GM19238 (cell line): ENCODE results near the gene UPP1.
"Not testable (repeated sequence)": the region's sequence is repeated elsewhere in the genome, so short reads cannot be mapped to it uniquely, and the experiment has no call there.

Source experiments
- DNase-seq: peaks from one replicate; pipeline ENCODE4 v3.0.0; 2011; ENCODE audit warnings: low spot score; ENCODE audit not compliant: insufficient read length

Gene UPP1

DNA sequence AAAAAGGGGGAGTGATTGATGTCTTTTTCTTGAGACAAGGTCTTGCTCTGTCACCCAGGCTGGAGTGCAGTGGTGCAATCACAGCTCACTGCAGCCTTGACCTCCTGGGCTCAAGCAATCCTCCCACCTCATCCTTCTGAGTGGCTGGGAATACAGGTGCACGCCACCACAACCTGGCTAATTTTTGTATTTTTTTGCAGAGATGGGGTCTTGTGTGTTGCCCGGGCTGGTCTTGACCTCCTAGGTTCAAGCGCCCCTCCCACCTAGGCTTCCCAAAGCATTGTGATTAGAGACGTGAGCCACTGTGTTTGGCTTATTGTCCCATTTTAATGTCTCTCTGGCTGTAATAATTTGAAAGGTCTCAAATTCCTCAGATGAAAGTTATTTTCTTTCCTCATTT, 21.8 kb downstream of the UPP1 start:
- no peak for DNase-seq

DNA sequence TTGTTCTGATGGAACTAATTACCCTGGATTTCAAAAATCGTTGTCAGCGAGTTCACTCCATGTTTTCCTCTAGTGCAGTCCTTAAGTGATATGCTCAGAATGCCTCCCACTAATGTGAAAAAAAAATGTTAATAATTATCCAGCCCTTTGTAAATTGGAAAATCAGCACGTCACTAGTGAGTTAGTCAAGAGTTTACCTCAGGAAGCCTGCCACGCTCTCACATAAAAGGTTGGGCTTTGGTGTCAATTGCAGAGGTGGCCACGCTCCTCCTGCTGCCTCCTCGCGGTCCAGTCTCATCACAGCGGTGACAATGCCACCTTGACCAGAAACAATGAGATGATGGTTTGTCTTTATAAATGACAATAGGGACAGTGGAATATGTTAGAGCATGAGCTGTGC, 22.5 kb downstream of the UPP1 start:
- no peak for DNase-seq

DNA sequence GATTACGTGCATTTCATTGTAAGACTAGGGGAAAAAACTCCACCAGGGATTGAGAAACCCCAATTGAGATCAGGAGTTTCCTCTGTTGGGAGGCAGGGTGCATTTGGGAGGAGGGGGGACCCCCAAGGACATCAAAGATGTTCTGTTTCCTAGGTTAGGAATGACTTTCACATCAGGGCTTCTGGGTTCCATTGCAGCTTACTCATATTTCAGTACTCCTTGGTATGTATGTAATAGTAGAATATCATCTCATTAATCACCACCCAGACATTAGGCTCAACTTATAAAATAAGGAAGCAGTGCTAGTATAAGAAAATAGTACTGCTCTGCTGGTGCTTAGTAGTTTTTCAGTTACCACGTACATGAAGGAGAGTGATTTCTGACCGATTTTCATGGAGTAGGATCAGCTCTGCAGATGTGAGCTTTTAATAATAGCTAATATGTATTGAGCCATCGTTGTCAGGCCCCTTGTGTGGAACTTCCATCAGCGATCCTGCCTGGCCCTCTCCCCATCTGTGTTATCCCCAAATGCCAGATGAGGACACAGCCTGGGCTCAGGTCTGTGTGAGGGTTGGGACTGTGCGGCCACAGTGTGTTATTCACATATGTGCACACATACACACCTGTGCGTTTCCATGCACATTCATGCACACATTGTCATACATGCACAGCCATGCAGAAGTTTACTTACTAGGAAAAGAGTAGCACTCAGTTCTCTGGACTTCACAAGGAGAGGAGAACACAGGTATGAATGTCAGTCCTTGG, 23.5 kb downstream of the UPP1 start:
- no peak for DNase-seq

DNA sequence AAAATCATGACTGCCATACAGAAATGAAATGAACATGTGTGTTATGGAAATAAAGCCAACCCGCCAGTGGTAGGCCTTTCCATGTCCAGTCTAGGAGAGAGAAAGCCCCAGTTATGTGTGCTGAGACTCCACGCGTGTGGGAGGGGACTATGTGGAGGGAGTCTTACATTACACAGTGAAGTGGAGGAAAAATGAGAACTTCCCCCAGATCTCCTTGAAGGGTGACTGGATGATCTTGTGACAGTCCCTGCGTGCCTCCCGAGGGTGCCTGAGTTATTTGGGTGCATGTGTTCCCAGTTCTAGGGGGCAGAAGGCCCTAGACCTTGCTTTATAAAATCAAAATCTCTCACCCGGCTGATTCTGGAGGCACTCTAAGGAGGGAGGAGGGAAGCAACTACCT, 24.2 kb downstream of the UPP1 start:
- no peak for DNase-seq

DNA sequence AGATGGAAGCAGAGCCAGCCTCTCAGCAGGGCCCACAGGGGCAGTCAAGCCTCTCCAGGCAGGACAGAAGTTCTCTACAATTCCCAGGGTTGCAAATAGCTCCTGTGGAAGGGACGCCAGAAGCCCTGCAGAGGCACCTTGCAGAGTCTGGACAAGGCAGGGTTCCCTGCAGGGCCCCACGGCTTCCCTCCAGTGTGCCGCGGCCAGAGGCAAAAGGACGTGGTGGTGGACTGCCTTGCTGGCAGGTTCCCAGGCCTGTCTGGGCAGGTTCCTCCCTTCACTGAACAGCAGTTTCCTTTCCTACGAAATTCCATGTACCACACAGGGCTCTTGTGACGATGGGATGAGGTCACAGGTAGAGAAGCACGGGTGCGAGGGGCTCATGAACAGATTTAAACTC, 25.1 kb downstream of the UPP1 start:
- no peak for DNase-seq

DNA sequence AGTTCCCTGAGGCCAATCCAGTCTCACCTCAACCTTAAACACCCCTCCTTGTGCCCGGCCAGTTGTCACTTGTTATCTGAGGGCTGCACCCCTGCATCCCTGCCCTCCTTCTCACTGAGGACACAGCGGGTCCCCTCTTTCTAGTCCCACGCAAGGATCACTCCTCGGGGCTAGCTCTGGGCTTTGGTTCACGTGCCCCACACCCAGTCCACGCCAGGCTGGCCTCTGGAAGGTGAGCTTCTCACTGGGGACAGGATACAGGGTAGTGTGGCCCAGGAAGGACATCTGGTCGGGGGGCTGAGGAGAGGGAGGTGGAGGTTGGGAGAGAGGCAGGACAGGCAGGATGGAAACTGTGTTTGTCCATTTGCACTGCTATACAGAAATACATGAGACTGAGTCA, 25.5 kb downstream of the UPP1 start:
- DNase-seq: no peak

DNA sequence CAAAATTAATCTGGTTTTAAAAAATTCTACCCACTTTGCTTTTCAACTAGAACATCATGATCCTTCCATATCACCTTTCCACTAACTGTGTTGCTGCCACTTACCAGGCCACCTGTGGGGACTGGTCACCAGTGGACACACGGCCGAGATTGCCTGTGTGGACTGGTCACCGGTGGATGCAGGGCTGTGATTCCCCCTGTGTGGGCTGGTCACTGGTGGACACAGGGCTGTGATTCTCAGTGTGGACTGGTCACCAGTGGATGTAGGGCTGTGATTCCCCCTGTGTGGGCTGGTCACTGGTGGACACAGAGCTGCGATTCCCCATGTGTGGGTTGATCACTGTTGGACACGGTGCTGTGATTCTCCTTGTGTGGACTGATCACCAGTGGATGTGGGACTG, 27.0 kb downstream of the UPP1 start:
- no peak for DNase-seq

DNA sequence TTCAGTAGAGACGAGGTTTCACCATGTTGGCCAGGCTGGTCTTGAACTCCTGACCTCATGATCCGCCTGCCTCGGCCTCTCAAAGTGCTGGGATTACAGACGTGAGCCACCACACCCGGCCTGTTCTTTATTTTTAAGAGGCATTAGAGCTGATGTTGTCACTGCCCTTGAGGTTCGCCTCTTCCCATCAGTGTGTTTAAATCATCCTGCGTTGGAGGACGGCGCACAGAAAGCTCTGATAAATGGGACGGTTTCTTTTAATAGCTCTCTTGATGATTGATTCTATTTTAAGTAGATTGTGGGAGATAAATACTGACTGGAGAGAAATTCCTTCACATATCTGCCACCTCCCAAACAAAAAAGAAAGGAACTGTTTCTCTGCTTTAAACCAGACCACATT, 29.0 kb downstream of the UPP1 start:
- no peak for DNase-seq

DNA sequence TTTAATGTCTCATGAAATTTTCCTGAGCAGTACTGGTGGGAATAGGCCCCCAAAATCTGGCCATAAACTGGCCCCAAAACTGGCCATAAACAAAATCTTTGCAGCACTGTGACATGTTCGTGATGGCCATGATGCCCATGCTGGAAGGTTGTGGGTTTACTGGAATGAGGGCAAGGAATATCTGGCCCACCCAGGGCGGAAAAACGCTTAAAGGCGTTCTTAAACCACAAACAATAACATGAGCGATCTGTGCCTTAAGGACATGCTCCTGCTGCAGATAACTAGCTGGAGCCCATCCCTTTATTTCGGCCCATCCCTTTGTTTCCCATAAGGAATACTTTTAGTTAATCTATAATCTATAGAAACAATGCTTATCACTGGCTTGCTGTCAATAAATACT, 31.5 kb downstream of the UPP1 start:
- DNase-seq: not testable (repeated sequence)

DNA sequence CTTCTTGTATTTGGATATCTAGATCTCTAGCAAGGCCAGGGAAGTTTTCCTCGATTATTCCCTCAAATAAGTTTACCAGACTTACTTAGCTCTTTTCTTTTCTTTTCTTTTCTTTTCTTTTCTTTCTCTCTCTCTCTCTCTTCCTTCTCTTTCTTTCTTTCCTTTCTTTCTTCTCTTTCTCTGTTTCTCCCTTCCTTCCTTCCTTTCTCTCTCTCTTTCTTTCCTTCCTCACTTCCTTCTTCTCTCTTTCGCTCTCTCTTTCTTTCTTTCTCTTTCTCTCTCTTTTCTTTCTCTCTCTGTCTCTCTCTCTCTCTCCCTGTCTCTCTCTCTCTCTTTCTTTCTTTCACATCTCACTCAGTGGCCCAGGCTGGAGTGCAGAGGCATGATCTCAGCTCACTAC, 37.0 kb downstream of the UPP1 start:
- DNase-seq: no peak

DNA sequence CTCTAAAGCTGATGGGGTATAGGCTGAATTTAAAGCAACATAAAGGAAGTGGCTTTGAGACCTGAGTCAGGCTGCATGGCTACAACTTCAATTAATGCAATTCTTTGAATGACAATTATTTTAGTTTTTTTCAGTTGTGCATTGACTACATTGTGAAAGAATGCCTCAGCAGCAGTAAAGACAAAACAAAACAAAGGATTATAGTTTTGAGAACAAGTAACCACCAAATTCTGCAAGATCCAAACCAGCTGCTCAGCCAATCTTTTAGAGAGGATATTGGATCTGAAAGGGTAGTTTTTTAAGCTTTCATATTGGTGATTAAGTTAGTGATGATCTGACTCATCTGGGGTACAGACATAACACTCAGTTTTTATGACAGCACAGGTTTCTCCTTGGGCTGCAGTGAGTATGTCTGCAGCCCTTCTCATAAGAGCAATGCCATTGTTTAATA, 41.6 kb downstream of the UPP1 start:
- DNase-seq: no peak

DNA sequence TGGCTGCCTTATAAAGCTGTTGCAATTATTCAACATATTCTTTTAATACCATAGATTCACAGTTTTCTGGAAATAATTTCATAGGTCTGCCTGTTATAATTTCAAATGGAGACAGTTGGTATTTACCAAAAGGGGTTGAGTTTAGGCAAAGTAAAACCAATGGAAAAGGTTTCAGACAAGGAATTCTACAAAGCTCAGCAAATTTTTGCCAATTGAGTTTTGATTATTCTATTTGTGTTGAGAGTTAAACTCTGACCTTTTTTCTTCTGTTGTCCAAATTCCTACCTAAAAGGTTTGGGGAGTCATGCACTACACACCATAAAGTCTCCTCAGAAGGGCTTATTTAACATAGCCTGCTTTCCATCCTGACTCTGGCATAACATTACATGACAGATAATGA, 43.7 kb downstream of the UPP1 start:
- DNase-seq: no peak

DNA sequence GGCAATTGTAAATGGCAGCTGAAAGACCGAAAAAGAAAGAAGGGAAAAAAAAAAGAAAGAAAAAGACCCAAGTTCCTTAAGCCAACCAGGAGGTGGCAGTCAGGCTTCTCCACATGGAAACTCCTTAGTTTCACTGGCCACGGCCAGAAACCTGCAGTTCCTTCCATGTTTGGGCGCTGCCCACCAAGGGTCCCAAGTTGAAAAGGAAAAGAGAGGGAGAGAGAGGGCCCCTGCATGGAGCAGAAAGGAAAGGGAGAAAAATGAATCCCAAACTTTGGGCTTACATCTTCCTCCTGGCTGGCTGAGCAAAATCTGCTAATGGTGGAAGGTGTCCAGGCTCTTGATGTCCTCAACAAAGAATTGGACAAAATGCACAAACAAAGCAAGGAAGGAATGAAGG, 50.4 kb downstream of the UPP1 start:
- DNase-seq: no peak

DNA sequence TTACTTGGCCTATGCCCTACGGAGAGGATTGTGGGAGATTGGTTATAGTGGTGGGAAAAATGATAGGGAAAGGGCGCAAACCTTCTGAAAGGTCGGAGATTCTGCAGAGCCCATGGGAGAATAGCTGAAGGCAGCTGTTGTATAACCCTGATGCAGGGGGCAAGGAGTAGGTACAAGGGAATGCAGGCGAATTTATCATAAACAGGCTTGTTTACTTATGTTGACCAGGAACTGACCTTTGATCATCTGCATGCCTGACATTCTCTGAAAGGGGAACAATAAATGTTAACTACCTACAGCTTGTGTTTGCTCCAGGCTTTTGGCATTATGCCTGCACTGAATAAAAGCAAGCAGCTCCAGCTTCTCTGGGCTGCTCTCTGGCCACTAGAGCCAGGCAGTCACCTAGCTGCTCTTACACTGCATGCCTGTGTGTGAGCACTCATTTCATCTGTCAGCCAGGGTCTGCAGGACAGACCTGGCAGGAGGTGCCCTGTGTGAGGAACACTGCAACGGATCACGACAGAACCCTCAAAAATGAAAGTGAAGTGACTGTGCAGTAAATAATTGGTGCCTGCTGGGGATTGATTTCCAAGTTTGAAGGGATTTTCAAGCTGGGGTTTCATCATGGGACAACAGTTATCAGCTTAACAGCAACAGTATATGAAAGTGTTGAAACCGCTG, 51.1 kb downstream of the UPP1 start:
- DNase-seq: no peak

DNA sequence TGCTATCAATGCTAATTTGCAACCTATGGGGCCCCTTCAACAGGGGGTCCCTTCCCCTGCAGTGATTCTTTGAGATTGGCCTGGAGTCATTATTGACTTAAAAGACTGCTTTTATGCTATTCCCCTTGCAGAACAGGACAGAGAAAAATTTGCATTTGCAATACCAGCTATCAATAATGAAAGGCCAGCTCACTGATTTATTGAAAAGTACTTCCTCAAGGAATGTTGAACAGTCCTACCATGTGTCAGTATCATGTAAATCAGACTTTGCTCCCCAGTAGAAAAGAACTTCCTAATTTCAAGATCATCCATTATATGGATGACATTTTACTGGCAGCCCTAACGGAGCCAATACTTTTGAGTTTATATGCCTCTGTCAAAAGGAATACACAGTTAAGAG, 52.5 kb downstream of the UPP1 start:
- DNase-seq: no peak

DNA sequence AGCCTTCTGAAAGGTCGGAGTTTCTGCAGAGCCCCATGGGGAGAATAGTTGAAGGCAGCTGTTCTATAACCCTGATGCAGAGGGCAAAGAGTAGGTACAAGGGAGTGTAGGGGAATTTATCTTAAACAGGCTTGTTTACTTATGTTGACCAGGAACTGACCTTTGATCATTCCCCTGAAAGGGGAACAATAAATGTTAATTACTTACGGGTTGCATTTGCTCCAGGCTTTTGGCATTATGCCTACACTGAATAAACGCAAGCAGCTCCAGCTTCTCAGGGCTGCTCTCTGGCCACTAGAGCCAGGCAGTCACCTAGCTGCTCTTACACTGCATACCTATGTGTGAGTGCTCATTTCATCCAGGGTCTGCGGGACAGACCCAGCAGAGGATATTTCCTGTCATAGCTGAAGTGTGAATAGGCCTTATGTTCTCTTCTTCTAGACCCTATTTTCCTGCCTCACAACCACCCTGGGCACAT, 55.3 kb downstream of the UPP1 start:
- DNase-seq: no peak

DNA sequence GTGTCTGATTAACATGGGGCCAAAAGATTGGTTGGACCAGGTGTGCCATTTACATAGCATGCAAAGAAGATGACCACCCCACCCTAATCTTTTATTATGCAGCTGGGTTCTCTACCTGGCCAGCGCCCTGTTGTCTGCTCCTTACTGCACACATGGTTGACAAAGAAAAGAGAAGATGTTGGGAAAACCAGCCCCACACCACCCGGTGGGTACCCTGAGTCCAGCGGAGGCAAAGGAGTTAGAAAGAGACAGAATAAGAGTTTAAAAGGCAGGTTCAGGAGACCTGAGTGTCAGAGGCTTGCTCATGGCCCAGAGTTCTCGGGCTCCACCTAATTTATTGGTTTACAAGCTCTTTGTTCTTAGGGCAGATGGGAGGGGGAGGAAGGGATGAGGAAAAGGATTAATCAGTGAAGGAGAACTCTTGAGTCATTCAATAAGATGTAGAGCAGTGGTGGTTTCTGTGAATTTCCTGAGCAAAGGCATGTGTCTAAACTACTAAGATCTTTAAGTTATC, 58.1 kb downstream of the UPP1 start:
- DNase-seq: no peak

DNA sequence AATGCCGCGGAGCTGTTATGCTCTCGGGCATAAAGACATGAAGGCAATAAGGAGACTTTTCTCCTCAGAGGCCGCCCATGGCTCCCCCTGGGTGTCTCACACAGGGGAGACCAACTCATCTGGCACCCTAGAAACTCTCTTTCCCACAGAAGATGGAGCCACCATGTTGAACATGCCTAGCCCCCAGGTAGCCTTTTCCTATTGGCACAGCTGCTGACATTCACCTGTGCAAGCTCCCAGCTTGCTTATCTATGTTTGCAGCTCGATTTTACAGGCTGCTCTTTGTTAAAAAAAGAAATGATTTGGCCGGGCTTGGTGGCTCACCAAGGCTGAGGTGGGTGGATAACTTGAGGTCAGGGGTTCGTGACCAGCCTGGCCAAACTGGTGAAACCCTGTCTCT, 58.6 kb downstream of the UPP1 start:
- not testable (repeated sequence) for DNase-seq

DNA sequence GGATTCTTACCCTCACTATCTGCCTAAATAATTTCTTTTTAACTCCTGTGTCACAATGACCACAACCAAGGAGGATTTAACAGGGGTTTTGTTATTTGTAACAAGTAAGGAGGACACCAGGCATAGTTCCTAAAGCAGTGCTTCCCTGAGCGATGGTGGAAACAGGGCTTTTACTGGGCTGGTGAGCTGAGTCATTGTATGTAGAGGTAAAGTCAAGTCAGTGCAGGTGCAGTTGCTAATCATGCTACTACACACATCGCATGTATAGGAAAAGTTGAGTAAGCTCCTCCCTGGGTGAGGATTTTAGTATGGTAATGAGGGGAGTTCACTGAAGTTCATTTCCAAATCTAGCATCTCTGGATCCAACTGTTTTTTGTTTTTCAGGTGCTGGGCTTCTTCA, 59.2 kb downstream of the UPP1 start:
- no peak for DNase-seq

DNA sequence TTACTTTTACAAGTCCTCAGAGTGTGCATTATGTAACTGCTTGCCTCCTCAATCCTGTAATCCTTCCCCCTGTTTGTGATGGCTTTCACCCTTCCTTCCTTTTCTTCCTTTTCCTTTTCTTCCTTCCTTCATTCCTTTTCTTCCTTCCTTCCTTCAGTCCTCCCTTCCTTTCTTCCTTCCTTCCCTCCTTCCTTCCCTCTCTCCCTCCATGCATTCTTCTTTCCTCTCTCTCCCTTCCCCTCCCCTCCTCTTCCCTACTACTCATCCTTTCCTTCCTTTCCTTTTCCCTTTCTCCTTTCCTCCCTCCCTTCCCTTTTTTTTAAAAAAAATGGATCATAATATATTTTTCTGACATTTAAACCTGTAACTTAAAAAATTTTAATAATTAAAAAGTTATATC, 60.0 kb downstream of the UPP1 start:
- no peak for DNase-seq

DNA sequence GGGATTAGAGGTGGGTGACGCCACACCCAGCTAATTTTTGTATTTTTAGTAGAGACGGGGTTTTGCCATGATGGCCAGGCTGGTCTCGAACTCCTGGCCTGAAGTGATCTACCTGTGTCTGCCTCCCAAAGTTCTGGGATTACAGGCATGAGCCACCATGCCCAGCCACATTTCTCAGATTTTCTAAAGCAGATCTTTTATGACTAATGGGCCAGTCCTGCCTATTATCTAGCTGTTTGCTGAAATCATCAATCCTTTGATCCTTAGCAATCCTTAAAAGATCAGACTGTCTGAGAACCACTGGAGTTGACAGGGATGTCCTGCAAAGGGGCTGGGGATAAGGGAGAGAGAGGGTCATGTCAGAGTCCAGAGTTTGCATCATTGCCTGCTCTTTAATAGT, 61.0 kb downstream of the UPP1 start:
- no peak for DNase-seq

DNA sequence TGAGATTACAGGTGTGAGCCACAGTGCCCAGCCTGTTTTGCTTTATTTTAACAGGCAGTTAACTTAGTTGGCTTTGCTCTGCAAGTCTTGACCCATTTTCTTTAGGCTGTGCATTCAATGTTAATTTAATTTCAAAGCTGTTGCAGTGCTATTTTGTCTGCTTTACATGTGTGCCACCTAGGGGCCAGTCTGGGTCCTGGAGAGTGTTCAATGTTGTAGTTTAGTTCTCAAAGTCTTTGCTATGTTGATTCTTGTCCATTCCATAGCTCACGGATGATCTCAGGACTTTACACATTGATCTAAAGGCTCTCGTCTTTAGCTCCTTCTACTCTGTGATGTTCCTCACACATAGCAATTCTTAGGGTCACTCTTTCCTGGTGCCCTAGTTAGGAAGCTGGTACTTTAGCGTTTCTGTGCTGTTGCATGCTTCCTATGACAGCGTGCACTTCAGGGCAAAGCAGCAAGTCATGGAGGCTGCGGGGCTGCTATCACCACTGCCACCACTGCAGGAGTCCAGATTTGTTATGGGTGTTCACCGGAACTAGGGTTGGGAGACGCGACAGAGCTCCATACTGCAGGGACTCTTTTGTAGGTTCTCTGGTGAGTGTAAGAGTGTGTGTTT, 65.8 kb downstream of the UPP1 start:
- DNase-seq: no peak
